GM19397 (cell line): ENCODE results near the gene CSAG1.
"Not testable (repeated sequence)": the region's sequence is repeated elsewhere in the genome, so short reads cannot be mapped to it uniquely, and the experiment has no call there.

Experiments
- ATAC-seq: cut with Tn5 transposase; IDR thresholded peaks from one replicate; pipeline ENCODE4 v1.9.1; 2021; ENCODE audit warnings: mild to moderate bottlenecking, moderate library complexity; ENCODE audit not compliant: unreplicated experiment

Gene CSAG1, protein sequence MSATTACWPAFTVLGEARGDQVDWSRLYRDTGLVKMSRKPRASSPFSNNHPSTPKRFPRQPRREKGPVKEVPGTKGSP

DNA sequence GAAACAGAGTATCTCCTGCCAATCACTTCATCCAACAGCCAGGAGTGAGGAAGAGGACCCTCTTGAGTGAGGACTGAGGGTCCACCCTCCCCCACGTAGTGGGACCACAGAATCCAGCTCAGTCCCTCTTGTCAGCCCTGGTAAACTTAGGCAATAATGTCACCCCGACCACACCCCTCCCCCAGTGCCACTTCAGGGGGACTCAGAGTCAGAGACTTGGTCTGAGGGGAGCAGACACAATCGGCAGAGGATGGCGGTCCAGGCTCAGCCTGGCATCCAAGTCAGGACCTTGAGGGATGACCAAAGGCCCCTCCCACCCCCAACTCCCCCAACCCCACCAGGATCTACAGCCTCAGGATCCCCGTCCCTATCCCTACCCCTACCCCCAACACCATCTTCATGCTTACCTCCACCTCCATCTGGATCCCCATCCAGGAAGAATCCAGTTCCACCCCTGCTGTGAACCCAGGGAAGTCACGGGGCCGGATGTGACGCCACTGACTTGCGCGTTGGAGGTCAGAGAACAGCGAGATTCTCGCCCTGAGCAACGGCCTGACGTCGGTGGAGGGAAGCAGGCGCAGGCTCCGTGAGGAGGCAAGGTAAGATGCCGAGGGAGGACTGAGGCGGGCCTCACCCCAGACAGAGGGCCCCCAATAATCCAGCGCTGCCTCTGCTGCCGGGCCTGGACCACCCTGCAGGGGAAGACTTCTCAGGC lies at the start of gene CSAG1, which contains the start of gene MAGEA12:
Gene CSAG1, minus strand, starts transcription at position 461 of the 715 bp plus-strand sequence. CDS start 1,261 bp downstream, outside the sequence.
Gene MAGEA12, plus strand, starts transcription at position 497 of the 715 bp plus-strand sequence. CDS start 2,405 bp downstream, outside the sequence.
- ATAC-seq: no peak

DNA sequence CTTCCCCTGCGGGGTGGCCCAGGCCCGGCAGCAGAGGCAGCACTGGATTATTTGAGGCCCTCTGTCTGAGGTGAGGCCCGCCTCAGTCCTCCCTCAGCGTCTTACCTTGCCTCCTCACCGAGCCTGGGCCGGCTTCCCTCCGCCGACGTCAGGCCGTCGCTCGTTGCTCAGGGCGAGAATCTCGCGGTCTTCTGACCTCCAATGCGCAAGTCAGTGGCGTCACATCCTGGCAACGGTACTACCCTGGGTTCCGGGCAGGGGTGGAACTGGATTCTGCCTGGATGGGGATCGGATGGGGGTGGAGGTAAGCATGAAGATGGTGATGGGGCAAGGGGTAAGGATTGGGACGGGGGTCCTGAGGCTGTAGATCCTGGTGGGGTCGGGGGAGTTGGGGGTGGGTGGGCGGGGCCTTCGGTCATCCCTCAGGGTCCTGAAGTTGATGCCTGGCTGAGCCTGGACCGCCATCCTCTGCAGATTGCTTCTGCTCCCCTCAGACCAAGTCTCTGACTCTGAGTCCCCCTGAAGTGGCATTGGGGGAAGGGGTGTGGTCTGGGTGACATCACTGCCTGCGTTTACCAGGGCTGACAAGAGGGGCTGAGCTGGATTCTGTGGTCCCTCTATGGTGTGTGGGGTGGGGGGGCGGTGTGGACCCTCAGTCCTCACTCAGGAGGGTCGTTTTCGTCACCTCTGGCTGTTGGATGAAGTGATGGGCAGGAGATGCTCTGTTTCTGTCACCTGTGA lies 36.2 kb upstream of the CSAG1 start, which contains the start of gene MAGEA6:
Gene MAGEA6, minus strand, starts transcription at position 141 of the 741 bp plus-strand sequence. CDS start 2,039 bp downstream, outside the sequence.
- ATAC-seq: not testable (repeated sequence)

DNA sequence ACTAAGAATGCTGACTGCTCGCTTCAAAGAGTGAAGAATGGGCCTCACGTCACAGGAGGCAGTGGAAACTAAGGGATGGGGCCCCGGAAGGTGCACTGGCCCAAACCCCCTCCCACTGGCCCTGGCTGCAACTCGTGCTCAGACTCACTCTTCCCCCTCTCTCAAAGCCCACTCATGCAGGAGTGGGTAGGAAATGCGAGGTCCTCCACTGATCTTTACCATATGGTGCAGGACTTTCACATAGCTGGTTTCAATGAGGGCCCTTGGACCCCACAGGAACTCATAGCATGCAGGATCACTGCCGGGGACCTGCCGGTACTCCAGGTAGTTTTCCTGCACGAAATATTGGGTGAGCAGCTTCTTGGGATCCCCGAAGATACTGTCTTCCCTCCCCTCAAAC lies 33.0 kb upstream of the CSAG1 start:
- not testable (repeated sequence) for ATAC-seq

DNA sequence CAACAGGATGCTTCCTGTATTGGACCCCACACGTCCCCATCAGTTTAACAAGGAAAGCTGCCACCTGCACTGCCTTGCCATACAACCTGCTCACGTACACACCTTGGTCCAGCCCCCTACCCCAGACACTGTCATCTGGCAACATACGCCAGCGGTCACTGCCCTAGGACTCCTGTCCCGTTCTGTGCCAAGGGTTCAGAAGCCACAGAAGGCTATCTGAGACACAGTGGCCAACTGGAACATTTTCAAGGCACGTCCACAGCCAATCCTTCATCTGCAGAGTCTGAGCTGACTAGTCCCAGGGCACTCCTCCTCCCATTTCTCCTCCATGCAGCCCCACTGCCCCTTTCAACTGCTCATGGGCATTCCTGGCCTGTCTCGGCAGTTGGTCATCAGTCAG lies 28.1 kb upstream of the CSAG1 start:
- ATAC-seq: not testable (repeated sequence)

DNA sequence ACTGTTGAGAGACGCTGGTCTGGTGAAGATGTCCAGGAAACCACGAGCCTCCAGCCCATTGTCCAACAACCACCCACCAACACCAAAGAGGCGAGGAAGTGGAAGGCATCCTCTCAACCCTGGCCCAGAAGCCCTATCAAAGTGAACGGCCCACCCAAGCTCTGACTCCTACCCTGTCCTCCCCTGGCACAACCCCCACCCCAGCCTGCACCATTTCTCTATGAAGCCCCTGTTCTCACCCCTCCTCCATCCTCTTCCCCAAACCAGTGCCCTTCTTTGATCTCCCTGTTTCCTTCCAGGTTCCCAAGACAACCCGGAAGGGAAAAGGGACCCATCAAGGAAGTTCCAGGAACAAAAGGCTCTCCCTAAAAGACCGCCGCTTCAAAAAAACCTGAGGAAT lies 26.0 kb upstream of the CSAG1 start:
- not testable (repeated sequence) for ATAC-seq

DNA sequence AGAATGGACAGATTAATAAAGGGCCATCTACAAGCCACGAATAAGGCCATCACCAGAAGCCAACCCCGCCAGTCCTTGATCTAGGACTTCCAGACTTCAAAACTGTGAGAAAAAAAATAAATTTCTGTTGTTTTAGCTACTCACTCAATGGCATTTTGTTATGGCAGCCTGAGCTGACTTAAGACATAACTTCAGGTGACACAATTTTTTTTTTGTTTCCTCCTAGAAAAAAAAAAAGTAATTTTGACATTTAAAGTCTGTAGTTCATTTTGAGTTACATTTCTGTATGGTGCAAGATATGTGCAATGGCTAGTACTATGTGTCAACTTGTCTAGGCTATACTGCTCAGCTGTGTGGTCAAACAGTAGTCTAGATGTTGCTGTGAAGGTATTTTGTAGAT lies 25.4 kb upstream of the CSAG1 start, which contains the start of gene CSAG3:
Gene CSAG3, plus strand, starts transcription at position 301 of the 400 bp plus-strand sequence.
- not testable (repeated sequence) for ATAC-seq

DNA sequence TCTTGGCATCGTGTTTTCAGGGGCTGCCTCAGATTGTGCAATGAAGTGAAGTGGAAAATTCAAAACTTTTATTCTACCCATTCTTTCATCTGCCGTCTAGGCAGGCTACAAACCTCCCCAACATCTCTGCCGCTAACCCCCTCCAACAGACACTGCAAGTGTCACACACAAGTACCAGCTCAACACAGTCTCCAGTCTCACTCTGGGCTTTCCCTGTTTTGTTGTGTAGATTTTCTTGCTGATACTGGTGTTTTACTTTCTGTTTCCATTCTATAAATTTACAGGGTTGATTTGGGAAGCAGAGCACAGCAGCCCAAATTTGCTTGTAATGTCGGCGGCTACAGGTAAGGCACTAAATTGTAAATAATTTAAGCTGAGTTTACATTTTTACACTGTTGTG lies 21.4 kb upstream of the CSAG1 start:
- not testable (repeated sequence) for ATAC-seq

DNA sequence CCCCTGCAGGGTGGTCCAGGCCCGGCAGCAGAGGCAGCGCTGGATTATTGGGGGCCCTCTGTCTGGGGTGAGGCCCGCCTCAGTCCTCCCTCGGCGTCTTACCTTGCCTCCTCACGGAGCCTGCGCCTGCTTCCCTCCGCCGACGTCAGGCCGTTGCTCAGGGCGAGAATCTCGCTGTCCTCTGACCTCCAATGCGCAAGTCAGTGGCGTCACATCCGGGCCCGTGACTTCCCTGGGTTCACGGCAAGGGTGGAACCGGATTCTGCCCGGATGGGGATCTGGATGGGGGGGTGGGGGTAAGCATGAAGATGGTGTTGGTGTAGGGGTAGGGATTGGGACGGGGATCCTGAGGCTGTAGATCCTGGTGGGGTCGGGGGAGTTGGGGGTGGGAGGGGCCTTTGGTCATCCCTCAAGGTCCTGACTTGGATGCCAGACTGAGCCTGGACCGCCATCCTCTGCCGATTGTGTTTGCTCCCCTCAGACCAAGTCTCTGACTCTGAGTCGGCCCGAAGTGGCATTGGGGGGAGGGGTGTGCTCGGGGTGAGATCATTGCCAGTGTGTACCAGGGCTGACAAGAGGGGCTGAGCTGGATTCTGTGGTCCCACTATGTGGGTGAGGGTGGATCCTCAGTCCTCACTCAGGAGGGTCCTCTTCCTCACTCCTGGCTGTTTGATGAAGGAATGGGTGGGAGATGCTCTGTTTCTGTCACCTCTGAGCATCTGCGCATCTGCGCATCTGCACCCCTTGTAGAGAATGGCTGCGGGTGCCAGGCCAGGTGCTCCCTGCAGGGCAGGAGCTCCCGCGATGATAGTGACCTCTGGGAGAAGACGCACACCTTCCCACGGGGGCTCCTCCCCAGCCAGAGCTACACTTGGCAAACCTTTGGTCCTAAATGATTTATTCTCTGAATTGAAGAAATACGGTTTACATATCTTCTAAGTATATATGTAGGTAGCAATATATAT lies 20.4 kb upstream of the CSAG1 start, which contains the start of gene MAGEA2:
Gene MAGEA2, minus strand, starts transcription at position 157 of the 965 bp plus-strand sequence. CDS start 2,479 bp downstream, outside the sequence.
- ATAC-seq: not testable (repeated sequence)

DNA sequence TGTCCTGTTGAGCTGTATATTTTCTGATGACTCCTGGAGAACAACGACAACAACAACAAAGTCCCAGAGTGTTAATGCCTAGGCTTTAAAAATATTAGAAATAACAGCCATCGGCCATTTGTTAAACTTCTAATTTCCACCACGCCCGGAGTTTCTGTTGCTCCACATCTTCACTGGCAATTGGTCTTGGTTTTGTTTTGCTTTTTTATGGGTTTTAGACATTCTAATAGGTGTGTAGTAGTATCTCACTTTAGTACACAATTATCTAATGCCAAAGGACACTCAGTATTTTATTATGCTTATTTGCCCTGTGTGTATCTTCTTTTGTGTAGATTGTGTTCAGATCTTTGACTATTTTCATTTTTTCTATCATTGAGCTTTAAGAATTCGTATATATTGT lies 5.0 kb upstream of the CSAG1 start:
- no peak for ATAC-seq

DNA sequence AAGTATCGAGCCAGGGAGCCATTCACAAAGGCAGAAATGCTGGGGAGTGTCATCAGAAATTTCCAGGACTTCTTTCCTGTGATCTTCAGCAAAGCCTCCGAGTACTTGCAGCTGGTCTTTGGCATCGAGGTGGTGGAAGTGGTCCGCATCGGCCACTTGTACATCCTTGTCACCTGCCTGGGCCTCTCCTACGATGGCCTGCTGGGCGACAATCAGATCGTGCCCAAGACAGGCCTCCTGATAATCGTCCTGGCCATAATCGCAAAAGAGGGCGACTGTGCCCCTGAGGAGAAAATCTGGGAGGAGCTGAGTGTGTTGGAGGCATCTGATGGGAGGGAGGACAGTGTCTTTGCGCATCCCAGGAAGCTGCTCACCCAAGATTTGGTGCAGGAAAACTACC lies 3.0 kb upstream of the CSAG1 start:
- ATAC-seq: not testable (repeated sequence)

DNA sequence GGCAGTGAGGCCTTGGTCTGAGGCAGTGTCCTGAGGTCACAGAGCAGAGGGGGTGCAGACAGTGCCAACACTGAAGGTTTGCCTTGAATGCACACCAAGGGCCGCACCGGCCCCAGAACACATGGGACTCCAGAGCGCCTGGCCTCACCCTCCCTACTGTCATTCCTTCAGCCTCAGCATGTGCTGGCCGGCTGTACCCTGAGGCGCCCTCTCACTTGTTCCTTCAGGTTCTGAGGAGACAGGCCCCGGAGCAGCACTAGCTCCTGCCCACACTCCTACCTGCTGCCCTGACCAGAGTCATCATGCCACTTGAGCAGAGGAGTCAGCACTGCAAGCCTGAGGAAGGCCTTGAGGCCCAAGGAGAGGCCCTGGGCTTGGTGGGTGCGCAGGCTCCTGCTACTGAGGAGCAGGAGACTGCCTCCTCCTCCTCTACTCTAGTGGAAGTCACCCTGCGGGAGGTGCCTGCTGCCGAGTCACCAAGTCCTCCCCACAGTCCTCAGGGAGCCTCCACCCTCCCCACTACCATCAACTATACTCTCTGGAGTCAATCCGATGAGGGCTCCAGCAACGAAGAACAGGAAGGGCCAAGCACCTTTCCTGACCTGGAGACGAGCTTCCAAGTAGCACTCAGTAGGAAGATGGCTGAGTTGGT lies 2.5 kb upstream of the CSAG1 start:
- no peak for ATAC-seq

DNA sequence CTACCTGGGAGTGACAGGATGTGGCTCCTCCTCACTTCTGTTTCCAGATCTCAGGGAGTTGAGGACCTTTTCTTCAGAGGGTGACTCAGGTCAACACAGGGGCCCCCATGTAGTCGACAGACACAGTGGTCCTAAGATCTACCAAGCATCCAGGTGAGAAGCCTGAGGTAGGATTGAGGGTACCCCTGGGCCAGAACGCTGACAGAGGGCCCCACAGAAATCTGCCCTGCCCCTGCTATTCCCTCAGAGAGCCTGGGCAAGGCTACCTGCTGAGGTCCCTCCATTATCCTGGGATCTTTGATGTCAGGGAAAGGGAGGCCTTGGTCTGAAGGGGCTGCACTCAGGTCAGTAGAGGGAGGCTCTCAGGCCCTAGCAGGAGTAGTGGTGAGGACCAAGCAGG lies 1.6 kb upstream of the CSAG1 start:
- ATAC-seq: no peak

DNA sequence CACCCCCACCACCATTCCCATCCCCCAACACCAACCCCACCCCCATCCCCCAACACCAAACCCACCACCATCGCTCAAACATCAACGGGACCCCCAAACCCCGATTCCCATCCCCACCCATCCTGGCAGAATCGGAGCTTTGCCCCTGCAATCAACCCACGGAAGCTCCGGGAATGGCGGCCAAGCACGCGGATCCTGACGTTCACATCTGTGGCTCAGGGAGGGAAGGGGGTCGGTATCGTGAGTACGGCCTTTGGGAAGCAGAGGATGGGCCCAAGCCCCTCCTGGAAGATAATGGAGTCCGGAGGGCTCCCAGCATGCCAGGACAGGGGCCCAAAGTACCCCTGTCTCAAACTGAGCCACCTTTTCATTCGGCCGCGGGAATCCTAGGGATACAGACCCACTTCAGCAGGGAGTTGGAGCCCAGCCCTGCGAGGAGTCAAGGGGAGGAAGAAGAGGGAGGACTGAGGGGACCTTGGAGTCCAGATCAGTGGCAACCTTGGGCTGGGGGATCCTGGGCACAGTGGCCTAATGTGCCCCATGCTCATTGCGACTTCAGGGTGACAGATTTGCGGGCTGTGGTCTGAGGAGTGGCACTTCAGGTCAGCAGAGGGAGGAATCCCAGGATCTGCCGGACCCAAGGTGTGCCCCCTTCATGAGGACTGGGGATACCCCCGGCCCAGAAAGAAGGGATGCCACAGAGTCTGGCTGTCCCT lies 780 bp upstream of the CSAG1 start:
- not testable (repeated sequence) for ATAC-seq

DNA sequence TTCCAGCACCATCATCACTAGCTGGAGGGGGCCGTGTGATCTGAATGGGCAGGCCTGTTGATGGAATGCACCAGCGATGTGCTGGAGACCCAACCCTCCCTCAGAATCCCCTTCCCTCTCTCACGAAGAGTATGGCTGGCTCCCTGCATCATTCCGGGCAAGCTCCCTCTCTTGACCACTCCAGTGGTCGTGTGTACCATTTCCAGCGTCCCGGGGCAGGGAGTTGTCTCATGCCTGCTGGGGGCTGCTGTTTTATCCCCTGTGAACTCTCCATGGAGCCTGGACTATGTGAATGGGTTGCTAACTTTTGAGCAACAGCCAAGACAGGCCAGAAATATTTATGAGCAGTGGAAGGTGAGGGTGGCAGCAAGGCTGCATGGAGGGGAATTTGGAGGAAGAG lies 8.1 kb downstream of the CSAG1 start:
- no peak for ATAC-seq

DNA sequence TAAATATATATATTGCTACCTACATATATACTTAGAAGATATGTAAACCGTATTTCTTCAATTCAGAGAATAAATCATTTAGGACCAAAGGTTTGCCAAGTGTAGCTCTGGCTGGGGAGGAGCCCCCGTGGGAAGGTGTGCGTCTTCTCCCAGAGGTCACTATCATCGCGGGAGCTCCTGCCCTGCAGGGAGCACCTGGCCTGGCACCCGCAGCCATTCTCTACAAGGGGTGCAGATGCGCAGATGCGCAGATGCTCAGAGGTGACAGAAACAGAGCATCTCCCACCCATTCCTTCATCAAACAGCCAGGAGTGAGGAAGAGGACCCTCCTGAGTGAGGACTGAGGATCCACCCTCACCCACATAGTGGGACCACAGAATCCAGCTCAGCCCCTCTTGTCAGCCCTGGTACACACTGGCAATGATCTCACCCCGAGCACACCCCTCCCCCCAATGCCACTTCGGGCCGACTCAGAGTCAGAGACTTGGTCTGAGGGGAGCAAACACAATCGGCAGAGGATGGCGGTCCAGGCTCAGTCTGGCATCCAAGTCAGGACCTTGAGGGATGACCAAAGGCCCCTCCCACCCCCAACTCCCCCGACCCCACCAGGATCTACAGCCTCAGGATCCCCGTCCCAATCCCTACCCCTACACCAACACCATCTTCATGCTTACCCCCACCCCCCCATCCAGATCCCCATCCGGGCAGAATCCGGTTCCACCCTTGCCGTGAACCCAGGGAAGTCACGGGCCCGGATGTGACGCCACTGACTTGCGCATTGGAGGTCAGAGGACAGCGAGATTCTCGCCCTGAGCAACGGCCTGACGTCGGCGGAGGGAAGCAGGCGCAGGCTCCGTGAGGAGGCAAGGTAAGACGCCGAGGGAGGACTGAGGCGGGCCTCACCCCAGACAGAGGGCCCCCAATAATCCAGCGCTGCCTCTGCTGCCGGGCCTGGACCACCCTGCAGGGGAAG lies 19.4 kb downstream of the CSAG1 start, which contains the start of gene MAGEA2B:
Gene MAGEA2B, plus strand, starts transcription at position 814 of the 973 bp plus-strand sequence. CDS start 2,479 bp downstream, outside the sequence.
- ATAC-seq: not testable (repeated sequence)

DNA sequence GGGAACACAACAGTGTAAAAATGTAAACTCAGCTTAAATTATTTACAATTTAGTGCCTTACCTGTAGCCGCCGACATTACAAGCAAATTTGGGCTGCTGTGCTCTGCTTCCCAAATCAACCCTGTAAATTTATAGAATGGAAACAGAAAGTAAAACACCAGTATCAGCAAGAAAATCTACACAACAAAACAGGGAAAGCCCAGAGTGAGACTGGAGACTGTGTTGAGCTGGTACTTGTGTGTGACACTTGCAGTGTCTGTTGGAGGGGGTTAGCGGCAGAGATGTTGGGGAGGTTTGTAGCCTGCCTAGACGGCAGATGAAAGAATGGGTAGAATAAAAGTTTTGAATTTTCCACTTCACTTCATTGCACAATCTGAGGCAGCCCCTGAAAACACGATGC lies 20.3 kb downstream of the CSAG1 start:
- not testable (repeated sequence) for ATAC-seq

DNA sequence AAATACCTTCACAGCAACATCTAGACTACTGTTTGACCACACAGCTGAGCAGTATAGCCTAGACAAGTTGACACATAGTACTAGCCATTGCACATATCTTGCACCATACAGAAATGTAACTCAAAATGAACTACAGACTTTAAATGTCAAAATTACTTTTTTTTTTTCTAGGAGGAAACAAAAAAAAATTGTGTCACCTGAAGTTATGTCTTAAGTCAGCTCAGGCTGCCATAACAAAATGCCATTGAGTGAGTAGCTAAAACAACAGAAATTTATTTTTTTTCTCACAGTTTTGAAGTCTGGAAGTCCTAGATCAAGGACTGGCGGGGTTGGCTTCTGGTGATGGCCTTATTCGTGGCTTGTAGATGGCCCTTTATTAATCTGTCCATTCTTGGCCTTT lies 24.3 kb downstream of the CSAG1 start, which contains the start of gene CSAG2:
Gene CSAG2, minus strand, starts transcription at position 101 of the 400 bp plus-strand sequence. CDS start 161 bp downstream, outside the sequence.
- ATAC-seq: not testable (repeated sequence)

DNA sequence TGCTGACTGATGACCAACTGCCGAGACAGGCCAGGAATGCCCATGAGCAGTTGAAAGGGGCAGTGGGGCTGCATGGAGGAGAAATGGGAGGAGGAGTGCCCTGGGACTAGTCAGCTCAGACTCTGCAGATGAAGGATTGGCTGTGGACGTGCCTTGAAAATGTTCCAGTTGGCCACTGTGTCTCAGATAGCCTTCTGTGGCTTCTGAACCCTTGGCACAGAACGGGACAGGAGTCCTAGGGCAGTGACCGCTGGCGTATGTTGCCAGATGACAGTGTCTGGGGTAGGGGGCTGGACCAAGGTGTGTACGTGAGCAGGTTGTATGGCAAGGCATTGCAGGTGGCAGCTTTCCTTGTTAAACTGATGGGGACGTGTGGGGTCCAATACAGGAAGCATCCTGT lies 27.0 kb downstream of the CSAG1 start:
- not testable (repeated sequence) for ATAC-seq
